SIG-M5 (cell line): ENCODE data around the gene KRT20.

Source experiments
- DNase-seq: peaks from one replicate; lab custom pipeline; 2025; lab: John Stamatoyannopoulos, UW

KRT20 gene

DNA sequence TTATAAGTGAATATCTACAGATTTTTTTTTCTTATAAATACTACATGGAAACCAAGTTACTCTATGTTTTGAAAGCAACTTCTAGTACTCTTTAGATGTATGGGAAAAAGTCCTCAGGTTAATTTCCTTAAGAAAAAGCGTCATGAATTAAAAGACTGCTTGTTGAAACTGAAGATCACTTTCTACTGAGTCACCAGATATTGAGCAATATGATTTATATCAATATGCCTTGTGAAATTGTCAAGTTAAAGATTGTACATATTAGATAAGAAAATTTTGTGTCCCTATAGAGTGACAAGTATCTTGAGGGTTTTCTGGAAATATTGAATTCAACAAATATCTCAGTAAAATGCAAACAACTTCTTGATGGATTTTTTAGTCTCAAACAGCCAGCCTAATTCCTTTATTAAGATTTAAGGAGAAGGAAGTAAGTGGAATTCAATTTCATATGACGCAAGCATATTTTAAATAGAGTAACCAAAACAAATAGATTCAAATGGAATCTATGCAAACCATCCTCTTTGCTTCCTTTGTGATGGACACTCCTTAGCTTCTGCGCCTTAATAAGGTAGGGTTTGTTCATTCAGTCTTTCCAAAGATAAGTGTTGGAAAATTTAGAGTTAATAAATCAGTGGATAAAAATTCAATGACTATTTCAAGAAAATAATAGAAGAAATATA lies 34.6 kb downstream of the KRT20 start:
- no peak for DNase-seq

GRCh38 chr17:40849723-40850122 lies 35.3 kb downstream of the KRT20 start:
- DNase-seq = no peak

DNA sequence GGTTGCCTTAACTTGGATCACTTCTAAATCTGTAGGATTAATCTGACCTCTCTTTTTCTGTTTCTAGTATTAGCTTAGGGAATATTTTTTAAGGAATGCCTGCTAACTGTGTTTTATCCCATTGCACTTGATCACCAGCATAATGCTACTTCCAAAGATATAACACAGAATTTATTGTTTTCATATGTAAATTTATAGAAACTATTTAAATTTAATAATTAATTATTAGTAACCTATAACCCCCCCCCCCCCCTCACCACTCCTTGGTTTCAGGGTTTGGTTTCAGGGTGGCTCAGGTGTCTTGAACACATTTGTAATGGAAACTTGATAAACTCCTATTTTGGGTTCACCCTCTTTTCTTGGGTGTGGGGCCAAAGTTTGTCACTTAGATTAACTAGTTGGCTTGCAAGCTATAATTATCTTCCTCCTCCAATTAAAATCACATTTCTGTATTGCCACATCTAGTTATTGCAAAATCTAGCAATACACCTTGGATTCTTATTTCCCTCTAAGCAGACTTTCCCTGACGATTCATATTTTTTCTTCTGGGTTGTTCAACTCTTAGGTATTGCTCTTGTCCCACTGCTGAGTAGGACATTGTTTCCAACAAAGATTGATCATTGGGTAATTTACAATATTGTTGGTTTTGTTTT lies 36.3 kb downstream of the KRT20 start:
- DNase-seq = no peak

DNA sequence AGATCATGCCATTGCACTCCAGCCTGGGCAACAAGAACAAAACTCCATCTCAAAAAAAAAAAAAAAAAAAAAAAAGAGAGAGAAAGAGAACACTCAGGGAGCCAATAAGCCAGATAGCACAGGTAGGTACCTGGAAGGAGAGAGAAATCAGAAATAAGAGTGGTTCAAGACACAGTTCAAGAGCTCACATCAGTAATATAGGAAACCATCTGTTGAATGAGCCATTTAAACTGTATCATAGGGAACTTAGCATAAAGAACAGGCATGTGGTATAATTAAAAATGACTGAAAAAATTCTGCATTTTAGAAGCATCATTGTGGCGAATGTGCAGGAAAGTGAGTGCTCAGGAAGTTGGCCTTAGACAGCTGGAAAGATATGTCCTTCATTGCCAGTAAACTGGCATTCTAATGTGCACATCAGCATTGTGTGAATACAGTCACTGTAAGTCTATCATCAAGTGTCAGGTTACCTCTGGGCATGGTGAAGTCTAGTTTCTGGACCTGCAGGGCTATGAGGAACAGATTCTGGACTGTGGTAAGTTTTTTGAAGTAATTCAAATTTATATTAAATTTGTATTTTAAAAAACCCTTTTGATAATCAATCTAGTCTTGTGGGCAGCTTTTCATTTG lies 38.4 kb downstream of the KRT20 start:
- no peak for DNase-seq

GRCh38 chr17:40844671-40845107 lies 40.4 kb downstream of the KRT20 start:
- DNase-seq = no peak

DNA sequence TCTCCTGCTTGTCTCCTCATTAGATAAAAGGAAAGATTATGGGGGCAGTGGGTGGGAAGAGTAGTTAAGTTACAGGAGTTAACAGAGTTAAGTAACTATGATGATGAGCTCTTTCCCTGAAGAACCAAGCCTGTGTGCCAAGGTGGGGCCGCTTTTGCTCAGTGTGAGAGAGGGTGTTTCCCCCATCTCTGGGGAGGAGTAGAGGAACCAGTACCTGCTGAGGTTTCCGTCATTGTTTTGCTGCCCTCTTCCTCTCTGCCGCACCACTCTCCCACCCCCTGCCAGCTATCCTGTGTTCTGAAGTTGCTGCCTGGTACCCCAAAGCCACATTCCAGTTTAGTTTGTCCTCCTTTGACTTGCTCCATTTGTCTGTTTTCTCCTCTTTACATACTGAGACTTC lies 41.8 kb downstream of the KRT20 start:
- no peak for DNase-seq

GRCh38 chr17:40841246-40841645 lies 43.8 kb downstream of the KRT20 start:
- DNase-seq = no peak

- no peak for DNase-seq
Observed at GRCh38 chr17:40839194-40839593, 45.8 kb downstream of the KRT20 start.

GRCh38 chr17:40836020-40836419 lies 49.0 kb downstream of the KRT20 start:
- no peak for DNase-seq

DNA sequence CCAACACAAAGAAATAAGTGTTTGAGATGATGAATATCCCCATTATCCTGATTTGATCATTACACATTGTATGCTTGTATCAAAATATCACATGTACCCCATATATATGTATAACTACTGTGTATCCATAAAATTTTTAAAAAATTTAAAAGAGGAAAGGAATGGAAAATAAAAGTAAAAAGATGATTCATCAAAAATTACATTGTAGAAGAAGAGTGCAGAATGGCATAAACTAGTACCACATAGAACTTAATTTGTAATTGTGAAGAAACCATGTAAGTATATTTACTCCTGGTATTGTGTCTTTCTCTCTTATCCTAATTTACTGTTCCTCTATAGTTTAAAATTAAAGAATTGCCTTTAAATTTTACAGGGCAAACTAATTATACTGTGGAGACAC lies 51.2 kb downstream of the KRT20 start:
- no peak for DNase-seq

GRCh38 chr17:40832840-40833239 lies 52.2 kb downstream of the KRT20 start:
- no peak for DNase-seq

GRCh38 chr17:40830085-40830776 lies 54.8 kb downstream of the KRT20 start:
- DNase-seq = no peak

DNA sequence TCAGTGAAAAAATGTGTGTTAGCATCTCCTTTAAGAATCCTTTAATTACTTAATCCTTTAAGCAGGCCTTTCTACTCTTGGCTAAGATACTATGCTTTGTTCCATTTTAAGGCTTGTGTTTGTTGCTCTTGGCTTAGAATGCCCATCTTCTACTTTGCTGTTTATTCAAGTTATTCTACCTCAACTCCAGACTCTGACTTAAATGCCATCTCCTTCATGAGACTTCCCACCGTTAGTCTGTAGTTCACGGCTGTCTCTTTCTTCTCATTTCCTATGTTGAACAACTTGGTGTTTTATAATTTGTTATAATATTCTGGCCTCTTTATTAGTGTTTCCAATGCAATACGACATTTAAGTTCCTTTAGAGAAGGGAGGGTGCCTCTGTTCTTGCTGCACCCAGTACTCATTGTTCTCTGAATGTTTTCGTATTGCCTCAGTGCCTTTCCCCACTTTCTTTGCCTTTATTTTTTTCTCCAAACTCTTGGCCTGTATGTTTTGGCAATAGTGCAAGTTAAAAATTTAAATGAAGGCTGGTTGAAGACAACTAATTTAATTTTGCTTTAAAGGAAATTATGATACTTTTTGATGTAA lies 56.5 kb downstream of the KRT20 start:
- DNase-seq = no peak

- DNase-seq = no peak
Observed at GRCh38 chr17:40827746-40828453, 57.1 kb downstream of the KRT20 start.
